IMR-90 (cell line): ENCODE results near the gene FBXO40. TPM values are rescaled to one million over a fixed set of nuclear protein-coding genes. Genes with fewer than 3 reads are reported as not detected.

Experiments
- ATAC-seq: fragments of 200-7000 bp; cut with Tn5 transposase; 2 replicates; pipeline ENCODE4 v1.9.1; 2020; ENCODE audit warnings: low read depth, mild to moderate bottlenecking, moderate library complexity
- BruUV-seq: library from RNA; stranded (reverse); fragments of 400-500 nt; replicated peaks from 2 replicates; lab custom pipeline; 2021; lab: Mats Ljungman, UMichigan
- CTCF ChIA-PET: fragments of 300-600 bp; formaldehyde crosslinking; extraction: SDS; loops from one replicate; lab custom pipeline; 2021; ENCODE audit warnings: antibody characterized with exemption; lab: Yijun Ruan, JAX
- POLR2A ChIA-PET: fragments of 300-600 bp; sonication (Branson Sonifier 250); formaldehyde crosslinking; loops from one replicate; lab custom pipeline; 2022; ENCODE audit warnings: antibody characterized with exemption; ENCODE audit not compliant: unreplicated experiment; lab: Charles Lee
- DNase-seq: peaks from one replicate; pipeline ENCODE4 v3.0.0; 2013
- H2AFZ ChIP-seq: replicated peaks from 2 replicates; pipeline ENCODE3; 2013; ENCODE audit warnings: low read length, mild to moderate bottlenecking; ENCODE audit not compliant: poor library complexity
- H2AK5ac ChIP-seq: 2 replicates; pipeline ENCODE4 v1.6.1; 2013; ENCODE audit warnings: low read depth, low read length, inconsistent platforms
- H2AK9ac ChIP-seq: replicated peaks from 2 replicates; pipeline ENCODE3; 2013; ENCODE audit warnings: mild to moderate bottlenecking, low read depth, low read length, moderate library complexity; ENCODE audit not compliant: poor library complexity
- H2BK120ac ChIP-seq: 2 replicates; pipeline ENCODE4 v1.6.1; 2013; ENCODE audit warnings: low read depth, low read length, inconsistent platforms
- H2BK15ac ChIP-seq: 3 replicates; pipeline ENCODE4 v1.6.1; 2013; ENCODE audit warnings: low read depth, low read length, inconsistent platforms
- H2BK20ac ChIP-seq: 2 replicates; pipeline ENCODE4 v1.6.1; 2013; ENCODE audit warnings: low read depth, mild to moderate bottlenecking, inconsistent platforms, low read length, moderate library complexity
- H2BK5ac ChIP-seq: 2 replicates; pipeline ENCODE4 v1.6.1; 2013; ENCODE audit warnings: mild to moderate bottlenecking, low read depth, low read length, inconsistent platforms; ENCODE audit not compliant: poor library complexity, severe bottlenecking
- H3K14ac ChIP-seq: replicated peaks from 2 replicates; pipeline ENCODE4 v1.6.1; 2013; ENCODE audit warnings: low read depth, low read length, inconsistent platforms
- H3K18ac ChIP-seq: 2 replicates; pipeline ENCODE4 v1.6.1; 2013; ENCODE audit warnings: low read depth, low read length, control low read depth
- H3K23ac ChIP-seq: 2 replicates; pipeline ENCODE4 v1.6.1; 2013; ENCODE audit warnings: low read depth, low read length, inconsistent platforms
- H3K27ac ChIP-seq: 2 replicates; pipeline ENCODE4 v1.5.1; 2013; ENCODE audit warnings: mild to moderate bottlenecking, control low read depth, low read length; ENCODE audit not compliant: insufficient read depth
- H3K27me3 ChIP-seq: 2 replicates; pipeline ENCODE4 v1.6.1; 2013; ENCODE audit warnings: low read length; ENCODE audit not compliant: control insufficient read depth, insufficient read depth
- H3K36me3 ChIP-seq: 2 replicates; pipeline ENCODE4 v1.6.1; 2013; ENCODE audit warnings: low read length, mixed read lengths; ENCODE audit not compliant: control insufficient read depth, insufficient read depth
- H3K4ac ChIP-seq: 2 replicates; pipeline ENCODE4 v1.6.1; 2013; ENCODE audit warnings: low read depth, low read length, inconsistent platforms
- H3K4me1 ChIP-seq: 2 replicates; pipeline ENCODE4 v1.6.1; 2013; ENCODE audit warnings: low read length, mixed read lengths; ENCODE audit not compliant: control insufficient read depth, insufficient read depth
- H3K4me2 ChIP-seq: 2 replicates; pipeline ENCODE4 v1.6.1; 2013; ENCODE audit warnings: low read depth, mild to moderate bottlenecking, control low read depth, low read length, moderate library complexity
- H3K4me3 ChIP-seq: 2 replicates; pipeline ENCODE4 v1.5.1; 2013; ENCODE audit warnings: low read depth, mild to moderate bottlenecking, control low read depth, low read length, moderate library complexity; ENCODE audit not compliant: insufficient read depth
- H3K56ac ChIP-seq: 2 replicates; pipeline ENCODE4 v1.6.1; 2013; ENCODE audit warnings: low read length, inconsistent platforms; ENCODE audit not compliant: insufficient read depth; ENCODE audit errors: extremely low read depth
- H3K79me1 ChIP-seq, 2 experiments: 2 replicates each; pipeline ENCODE4 v1.6.1; 2013; ENCODE audit warnings: low read length in 2 of 2, inconsistent platforms in 1 of 2, low read depth in 1 of 2
- H3K9ac ChIP-seq: 2 replicates; pipeline ENCODE4 v1.6.1; 2013; ENCODE audit warnings: low read depth, low read length, control low read depth
- H3K9me1 ChIP-seq: 2 replicates; pipeline ENCODE4 v1.6.1; 2013; ENCODE audit warnings: low read length, inconsistent platforms; ENCODE audit not compliant: insufficient read depth
- H3K9me3 ChIP-seq: 2 replicates; pipeline ENCODE4 v1.6.1; 2013; ENCODE audit warnings: low read length; ENCODE audit not compliant: control insufficient read depth, insufficient read depth
- H4K20me1 ChIP-seq: 2 replicates; pipeline ENCODE4 v1.6.1; 2013; ENCODE audit warnings: low read length, inconsistent platforms; ENCODE audit not compliant: insufficient read depth
- H4K5ac ChIP-seq: 2 replicates; pipeline ENCODE4 v1.6.1; 2013; ENCODE audit warnings: mild to moderate bottlenecking, low read depth, low read length, control low read depth
- H4K8ac ChIP-seq, 2 experiments: 2 replicates each; pipeline ENCODE4 v1.6.1; 2013; ENCODE audit warnings: low read depth in 2 of 2, low read length in 2 of 2, control low read depth in 1 of 2, inconsistent platforms in 1 of 2
- H4K91ac ChIP-seq: 2 replicates; pipeline ENCODE4 v1.6.1; 2013; ENCODE audit warnings: low read depth, low read length, inconsistent platforms; ENCODE audit not compliant: insufficient read depth
- BHLHE40 ChIP-seq: fragments of 150-350 bp; IDR thresholded peaks from 2 replicates; pipeline ENCODE4 v1.6.1; 2016; ENCODE audit warnings: mild to moderate bottlenecking, low read depth, low read length
- CEBPB ChIP-seq: IDR thresholded peaks from 2 replicates; pipeline ENCODE4 v1.6.1; 2012; ENCODE audit warnings: low read depth, low read length, improper control_type of control experiment
- CHD1 ChIP-seq: IDR thresholded peaks from 2 replicates; pipeline ENCODE4 v1.6.1; 2012; ENCODE audit warnings: low read depth, low read length, improper control_type of control experiment
- FOS ChIP-seq: fragments of 150-350 bp; IDR thresholded peaks from 2 replicates; pipeline ENCODE4 v1.6.1; 2016; ENCODE audit warnings: low read depth, low read length
- MAFK ChIP-seq: IDR thresholded peaks from 2 replicates; pipeline ENCODE4 v1.6.1; 2012; ENCODE audit warnings: low read depth, low read length, improper control_type of control experiment
- MXI1 ChIP-seq: IDR thresholded peaks from 2 replicates; pipeline ENCODE4 v1.6.1; 2012; ENCODE audit warnings: low read depth, mild to moderate bottlenecking, low read length, moderate library complexity, borderline replicate concordance
- NFE2L2 ChIP-seq: fragments of 150-350 bp; IDR thresholded peaks from 2 replicates; pipeline ENCODE4 v1.6.1; 2016; ENCODE audit warnings: low read depth, mild to moderate bottlenecking, low read length
- POLR2A ChIP-seq: IDR thresholded peaks from 2 replicates; pipeline ENCODE4 v1.6.1; 2012; ENCODE audit warnings: mild to moderate bottlenecking, low read depth, low read length
- RAD21 ChIP-seq: IDR thresholded peaks from 2 replicates; pipeline ENCODE4 v1.6.1; 2012; ENCODE audit warnings: low read length, improper control_type of control experiment
- RCOR1 ChIP-seq: IDR thresholded peaks from 2 replicates; pipeline ENCODE4 v1.6.1; 2012; ENCODE audit warnings: mild to moderate bottlenecking, low read length, improper control_type of control experiment; ENCODE audit not compliant: insufficient replicate concordance
- SMC3 ChIP-seq: fragments of 150-350 bp; IDR thresholded peaks from 2 replicates; pipeline ENCODE4 v1.6.1; 2016; ENCODE audit warnings: low read depth, mild to moderate bottlenecking, antibody characterized with exemption, low read length, moderate library complexity
- WGBS, 2 experiments: methylation state at CpG; one replicate each; pipeline versions ENCODE4 v1.1.5 to v1.1.7; 2013; ENCODE audit warnings: missing lambda C conversion rate in 2 of 2; ENCODE audit not compliant: insufficient read length in 1 of 2; ENCODE audit errors: extremely low coverage in 2 of 2; 5-methylcytosine and 5-hydroxymethylcytosine counted together
- dilution Hi-C: fragments of 300-500 bp; cut with HindIII; formaldehyde crosslinking; loops from one replicate; pipeline ENCODE4 v1.14.3; 2018; ENCODE audit warnings: low sequenced_read_pairs; ENCODE audit not compliant: unreplicated experiment
- in situ Hi-C: fragments of 300-500 bp; cut with MboI; formaldehyde crosslinking; loops from 3 replicates; pipeline ENCODE4 v1.14.3; 2019; ENCODE audit warnings: low sequenced_read_pairs, inconsistent platforms, mixed read lengths
- intact Hi-C: fragments of 100-400 bp; cut with micrococcal nuclease; formaldehyde crosslinking; loops from 2 replicates; pipeline ENCODE4 v1.10.0; 2022
- polyA plus RNA-seq, 3 experiments: library from polyadenylated mRNA; depleted of rRNA; stranded (reverse); fragments of >200 nt; gene quantifications; 2 replicates each; pipeline ENCODE4 v1.2.3, GENCODE V29; 2012; ENCODE audit warnings: low replicate concordance in 1 of 3
- total RNA-seq: library from RNA; depleted of rRNA; stranded (reverse); fragments of >200 nt; gene quantifications from 2 replicates; pipeline ENCODE4 v1.2.3, GENCODE V29; 2012
- TF ChIP-seq, protein P1 (sequence below): fragments of 150-350 bp; IDR thresholded peaks from 2 replicates; pipeline ENCODE4 v1.6.1; 2017; ENCODE audit warnings: mild to moderate bottlenecking, antibody characterized with exemption, low read length, low read depth
- TF ChIP-seq, protein P2 (sequence below): conservative IDR thresholded peaks from 2 replicates; pipeline ENCODE4 v1.5.1; 2012; ENCODE audit warnings: mild to moderate bottlenecking, low read depth, low read length, improper control_type of control experiment

The FBXO40 gene
- total and polyA plus RNA-seq, 2 of the 4 experiments (the other 2 are of a cell fraction) = not detected

DNA sequence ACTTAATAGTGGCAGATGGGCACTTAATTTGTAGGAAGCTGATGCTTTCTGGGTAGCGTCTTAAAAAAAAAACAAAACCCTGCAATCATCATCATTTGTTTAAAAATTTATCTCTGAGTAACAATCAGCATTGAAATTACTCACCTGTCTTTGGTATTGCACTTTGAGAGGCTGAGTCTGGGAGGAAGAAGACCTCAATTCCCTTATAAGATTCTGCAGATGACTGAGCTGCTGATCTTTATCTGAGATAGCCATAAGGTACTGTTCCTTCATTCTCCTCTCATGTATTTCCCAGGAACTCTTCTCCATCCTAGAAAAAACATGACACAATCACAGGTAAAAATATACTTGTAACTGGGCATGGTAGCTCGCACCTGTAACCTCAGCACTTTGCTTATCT is 84.0 kb downstream of the FBXO40 start:
- H3K36me3 ChIP-seq = peaks cover 27% of the 10 kb centered on the region

More for the DNA sequence above, 84.0 kb downstream of the FBXO40 start:
- H3K27ac ChIP-seq = no peak overlapping the region
- no peak overlapping the region for H4K5ac ChIP-seq
- H3K56ac ChIP-seq = no peak overlapping the region
- H3K9ac ChIP-seq = no peak overlapping the region
- H2BK5ac ChIP-seq = no peak overlapping the region
- H3K4ac ChIP-seq = no peak overlapping the region
- H3K79me1 ChIP-seq = 0 out of 4 replicates have a peak, but pooled peaks cover 0 to 4% of the 10 kb centered on the region in 2 experiments
- CTCF ChIA-PET = no interaction called here
- BruUV-seq = no TSS peak
- H4K20me1 ChIP-seq = no peaks in the 10 kb centered on the region
- H3K14ac ChIP-seq = no peak overlapping the region
- no CpG with 5 or more reads among the region's 2 CpGs for WGBS, 2 experiments
- dilution Hi-C loops (no loop called here), in situ Hi-C loops (no loop called here), intact Hi-C loops (loop anchor here (5.0 kb wide), 1 partner anchor 35 kb away; no protein-coding TSS in a partner anchor)
- H3K23ac ChIP-seq = no peak overlapping the region
- POLR2A ChIA-PET = no interaction called here
- H3K27me3 ChIP-seq = no peaks in the 10 kb centered on the region
- no peak for TF ChIP-seq CHD1
- TF ChIP-seq, protein P1, sequence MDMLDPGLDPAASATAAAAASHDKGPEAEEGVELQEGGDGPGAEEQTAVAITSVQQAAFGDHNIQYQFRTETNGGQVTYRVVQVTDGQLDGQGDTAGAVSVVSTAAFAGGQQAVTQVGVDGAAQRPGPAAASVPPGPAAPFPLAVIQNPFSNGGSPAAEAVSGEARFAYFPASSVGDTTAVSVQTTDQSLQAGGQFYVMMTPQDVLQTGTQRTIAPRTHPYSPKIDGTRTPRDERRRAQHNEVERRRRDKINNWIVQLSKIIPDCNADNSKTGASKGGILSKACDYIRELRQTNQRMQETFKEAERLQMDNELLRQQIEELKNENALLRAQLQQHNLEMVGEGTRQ = no peak
- TF ChIP-seq MAFK = no peak
- no peak for TF ChIP-seq RAD21
- no peak for TF ChIP-seq FOS
- no peak for TF ChIP-seq MXI1
- TF ChIP-seq, protein P2, sequence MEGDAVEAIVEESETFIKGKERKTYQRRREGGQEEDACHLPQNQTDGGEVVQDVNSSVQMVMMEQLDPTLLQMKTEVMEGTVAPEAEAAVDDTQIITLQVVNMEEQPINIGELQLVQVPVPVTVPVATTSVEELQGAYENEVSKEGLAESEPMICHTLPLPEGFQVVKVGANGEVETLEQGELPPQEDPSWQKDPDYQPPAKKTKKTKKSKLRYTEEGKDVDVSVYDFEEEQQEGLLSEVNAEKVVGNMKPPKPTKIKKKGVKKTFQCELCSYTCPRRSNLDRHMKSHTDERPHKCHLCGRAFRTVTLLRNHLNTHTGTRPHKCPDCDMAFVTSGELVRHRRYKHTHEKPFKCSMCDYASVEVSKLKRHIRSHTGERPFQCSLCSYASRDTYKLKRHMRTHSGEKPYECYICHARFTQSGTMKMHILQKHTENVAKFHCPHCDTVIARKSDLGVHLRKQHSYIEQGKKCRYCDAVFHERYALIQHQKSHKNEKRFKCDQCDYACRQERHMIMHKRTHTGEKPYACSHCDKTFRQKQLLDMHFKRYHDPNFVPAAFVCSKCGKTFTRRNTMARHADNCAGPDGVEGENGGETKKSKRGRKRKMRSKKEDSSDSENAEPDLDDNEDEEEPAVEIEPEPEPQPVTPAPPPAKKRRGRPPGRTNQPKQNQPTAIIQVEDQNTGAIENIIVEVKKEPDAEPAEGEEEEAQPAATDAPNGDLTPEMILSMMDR = no peak
- no peak for TF ChIP-seq NFE2L2
- no peak for TF ChIP-seq POLR2A
- no peak for TF ChIP-seq SMC3
- no peak for TF ChIP-seq BHLHE40
- no peak for TF ChIP-seq RCOR1
- TF ChIP-seq CEBPB = no peak
- H3K9me3 ChIP-seq = no peaks in the 10 kb centered on the region
- H2BK20ac ChIP-seq = no peak overlapping the region
- peaks cover 3% of the 10 kb centered on the region; the same call in 1 of the 2 replicates for H3K9me1 ChIP-seq
- no peak overlapping the region for H2AK9ac ChIP-seq
- H2BK120ac ChIP-seq = no peak overlapping the region
- H4K8ac ChIP-seq = no peak overlapping the region
- no peak overlapping the region for H3K4me3 ChIP-seq
- H2AK5ac ChIP-seq = no peak overlapping the region
- H3K18ac ChIP-seq = no peak overlapping the region
- no peaks in the 10 kb centered on the region for H3K4me1 ChIP-seq
- ATAC-seq = no peak
- no peak for DNase-seq
- H2AFZ ChIP-seq = no peak overlapping the region
- no peak overlapping the region for H3K4me2 ChIP-seq
- H4K91ac ChIP-seq = no peak overlapping the region
- H2BK15ac ChIP-seq = no peak overlapping the region
